Mononuclear cell (primary cell): ENCODE results near the gene NRG4. TPM values are rescaled to one million over a fixed set of nuclear protein-coding genes. Genes with fewer than 3 reads are reported as not detected.
"Not testable (repeated sequence)": the region's sequence is repeated elsewhere in the genome, so short reads cannot be mapped to it uniquely, and the experiment has no call there.

Experiments used
- H3K27me3 ChIP-seq: 2 replicates; pipeline ENCODE4 v1.6.0; 2011; ENCODE audit warnings: low read length, control low read depth; ENCODE audit not compliant: insufficient read depth
- H3K4me1 ChIP-seq: 2 replicates; pipeline ENCODE4 v1.5.1; 2011; ENCODE audit warnings: mild to moderate bottlenecking, low read length, control low read depth; ENCODE audit not compliant: insufficient read depth
- H3K4me3 ChIP-seq: 2 replicates; pipeline ENCODE4 v1.5.1; 2011; ENCODE audit warnings: mild to moderate bottlenecking, low read length, moderate library complexity
- H3K9me3 ChIP-seq: 2 replicates; pipeline ENCODE4 v1.5.1; 2011; ENCODE audit warnings: low read depth, mild to moderate bottlenecking, control low read depth, low read length
- total RNA-seq: library from RNA; depleted of rRNA; stranded (reverse); fragments of >200 nt; gene quantifications from one replicate; pipeline ENCODE4 v1.2.3, GENCODE V29; 2012

The NRG4 gene
- 0.84 TPM for total RNA-seq

GRCh38 chr15:76011627-76012551 is at the start of gene NRG4:
TSS of gene NRG4 (minus strand) at chr15:76012424. CDS start at chr15:76011230, 1,194 bp downstream.
- peaks cover 6% of the 10 kb centered on the region for H3K27me3 ChIP-seq
- H3K9me3 ChIP-seq: no peaks in the 10 kb centered on the region
- peaks cover 5% of the 10 kb centered on the region for H3K4me1 ChIP-seq
- H3K4me3 ChIP-seq: peak within 1 kb of the TSS; percentile 17

- Histone ChIP-seq H3K9me3 (no peaks in the 10 kb centered on the region), H3K4me3 (no peak overlapping the region), H3K4me1 (peaks cover 41% of the 10 kb centered on the region), H3K27me3 (peaks cover 51% of the 10 kb centered on the region)
Measured at GRCh38 chr15:76061700-76062099, 49.5 kb upstream of the NRG4 start.

- Histone ChIP-seq H3K4me3 (peak overlapping the region; percentile 28), H3K27me3 (peaks cover 53% of the 10 kb centered on the region), H3K4me1 (peaks cover 38% of the 10 kb centered on the region), H3K9me3 (no peaks in the 10 kb centered on the region)
Measured at GRCh38 chr15:76060118-76060989, 48.1 kb upstream of the NRG4 start.

GRCh38 chr15:76059320-76060117 is 47.3 kb upstream of the NRG4 start, which contains the start of gene TMEM266:
TSS of gene TMEM266 (plus strand) at chr15:76059985. CDS start at chr15:76134264, 74,279 bp downstream.
- Histone ChIP-seq H3K9me3 (no peaks in the 10 kb centered on the region), H3K4me1 (peaks cover 31% of the 10 kb centered on the region), H3K4me3 (peak within 1 kb of the TSS; percentile 37), H3K27me3 (peaks cover 53% of the 10 kb centered on the region)

GRCh38 chr15:76058714-76059319 is 46.6 kb upstream of the NRG4 start:
- H3K9me3 ChIP-seq: no peaks in the 10 kb centered on the region
- H3K4me3 ChIP-seq: peak overlapping the region; percentile 37
- peaks cover 31% of the 10 kb centered on the region for H3K4me1 ChIP-seq
- H3K27me3 ChIP-seq: peaks cover 51% of the 10 kb centered on the region

GRCh38 chr15:76057332-76058000 is 45.2 kb upstream of the NRG4 start:
- no peaks in the 10 kb centered on the region for H3K9me3 ChIP-seq
- H3K27me3 ChIP-seq: peaks cover 44% of the 10 kb centered on the region
- peaks cover 31% of the 10 kb centered on the region for H3K4me1 ChIP-seq
- H3K4me3 ChIP-seq: peak overlapping the region; percentile 1

GRCh38 chr15:76056931-76057330 is 44.7 kb upstream of the NRG4 start:
- peak overlapping the region; percentile 1 for H3K4me3 ChIP-seq
- H3K9me3 ChIP-seq: no peaks in the 10 kb centered on the region
- H3K27me3 ChIP-seq: peaks cover 40% of the 10 kb centered on the region
- peaks cover 31% of the 10 kb centered on the region for H3K4me1 ChIP-seq

- peaks cover 22% of the 10 kb centered on the region for H3K4me1 ChIP-seq
- peaks cover 20% of the 10 kb centered on the region for H3K27me3 ChIP-seq
- not testable (repeated sequence) for H3K9me3 ChIP-seq, H3K4me3 ChIP-seq
Measured at GRCh38 chr15:76054201-76054600, 42.0 kb upstream of the NRG4 start.

GRCh38 chr15:76038512-76038911 is 26.3 kb upstream of the NRG4 start:
- Histone ChIP-seq H3K4me1 (no peaks in the 10 kb centered on the region), H3K4me3 (no peak overlapping the region), H3K9me3 (peaks cover 22% of the 10 kb centered on the region), H3K27me3 (peaks cover 6% of the 10 kb centered on the region)

- peaks cover 2% of the 10 kb centered on the region for H3K27me3 ChIP-seq
- no peaks in the 10 kb centered on the region for H3K4me1 ChIP-seq
- H3K4me3 ChIP-seq: no peak overlapping the region
- H3K9me3 ChIP-seq: no peaks in the 10 kb centered on the region
Measured at GRCh38 chr15:76035593-76035992, 23.4 kb upstream of the NRG4 start.

GRCh38 chr15:76034111-76034510 is 21.9 kb upstream of the NRG4 start:
- Histone ChIP-seq H3K27me3 (no peaks in the 10 kb centered on the region), H3K4me1 (no peaks in the 10 kb centered on the region), H3K9me3 (no peaks in the 10 kb centered on the region), H3K4me3 (no peak overlapping the region)

- Histone ChIP-seq H3K4me3 (no peak overlapping the region), H3K9me3 (no peaks in the 10 kb centered on the region), H3K27me3 (no peaks in the 10 kb centered on the region), H3K4me1 (no peaks in the 10 kb centered on the region)
Measured at GRCh38 chr15:76033438-76033837, 21.2 kb upstream of the NRG4 start.

- no peak overlapping the region for H3K4me3 ChIP-seq
- no peaks in the 10 kb centered on the region for H3K9me3 ChIP-seq
- no peaks in the 10 kb centered on the region for H3K27me3 ChIP-seq
- H3K4me1 ChIP-seq: no peaks in the 10 kb centered on the region
Measured at GRCh38 chr15:76032046-76032445, 19.8 kb upstream of the NRG4 start.
